ENCODE results near the gene MZT2B. TPM values are rescaled to one million over a fixed set of nuclear protein-coding genes. Genes with fewer than 3 reads are reported as not detected.
"Not testable (repeated sequence)": the region's sequence is repeated elsewhere in the genome, so short reads cannot be mapped to it uniquely, and the experiment has no call there.

Gene MZT2B
- total and polyA plus RNA-seq, 2 donors (not counting 1 experiment from before 2014, with no cell fraction given): 54.0 to 254 TPM

DNA sequence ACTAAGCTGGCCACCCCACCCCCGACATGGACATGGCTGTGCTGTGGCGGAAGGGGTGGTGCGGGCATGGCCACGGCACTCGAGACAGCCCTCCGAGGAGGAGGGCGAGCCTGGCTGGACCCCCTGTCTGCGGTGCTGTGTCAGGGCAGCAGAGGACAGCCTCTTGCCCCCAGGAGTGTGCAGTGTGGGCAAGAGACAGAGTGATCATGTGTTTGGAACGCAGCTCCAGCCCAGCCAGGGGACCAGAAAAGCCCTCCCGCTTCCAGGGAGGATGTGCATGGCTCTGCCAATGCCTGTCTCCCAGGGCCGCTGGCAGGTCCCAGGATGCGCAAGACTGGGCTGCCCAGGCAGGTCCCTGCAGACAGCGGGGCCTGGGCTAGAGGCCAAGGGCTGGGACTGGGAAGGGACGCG lies 43.2 kb upstream of the MZT2B start:
- H3K4me2 ChIP-seq (ENCODE audit: extremely low read depth, insufficient read depth, low read length); H4K20me1 ChIP-seq (ENCODE audit: control insufficient read depth, extremely low read depth, insufficient read depth, low read length); H3K27ac ChIP-seq (ENCODE audit: insufficient read depth, low read length): not testable (repeated sequence)

DNA sequence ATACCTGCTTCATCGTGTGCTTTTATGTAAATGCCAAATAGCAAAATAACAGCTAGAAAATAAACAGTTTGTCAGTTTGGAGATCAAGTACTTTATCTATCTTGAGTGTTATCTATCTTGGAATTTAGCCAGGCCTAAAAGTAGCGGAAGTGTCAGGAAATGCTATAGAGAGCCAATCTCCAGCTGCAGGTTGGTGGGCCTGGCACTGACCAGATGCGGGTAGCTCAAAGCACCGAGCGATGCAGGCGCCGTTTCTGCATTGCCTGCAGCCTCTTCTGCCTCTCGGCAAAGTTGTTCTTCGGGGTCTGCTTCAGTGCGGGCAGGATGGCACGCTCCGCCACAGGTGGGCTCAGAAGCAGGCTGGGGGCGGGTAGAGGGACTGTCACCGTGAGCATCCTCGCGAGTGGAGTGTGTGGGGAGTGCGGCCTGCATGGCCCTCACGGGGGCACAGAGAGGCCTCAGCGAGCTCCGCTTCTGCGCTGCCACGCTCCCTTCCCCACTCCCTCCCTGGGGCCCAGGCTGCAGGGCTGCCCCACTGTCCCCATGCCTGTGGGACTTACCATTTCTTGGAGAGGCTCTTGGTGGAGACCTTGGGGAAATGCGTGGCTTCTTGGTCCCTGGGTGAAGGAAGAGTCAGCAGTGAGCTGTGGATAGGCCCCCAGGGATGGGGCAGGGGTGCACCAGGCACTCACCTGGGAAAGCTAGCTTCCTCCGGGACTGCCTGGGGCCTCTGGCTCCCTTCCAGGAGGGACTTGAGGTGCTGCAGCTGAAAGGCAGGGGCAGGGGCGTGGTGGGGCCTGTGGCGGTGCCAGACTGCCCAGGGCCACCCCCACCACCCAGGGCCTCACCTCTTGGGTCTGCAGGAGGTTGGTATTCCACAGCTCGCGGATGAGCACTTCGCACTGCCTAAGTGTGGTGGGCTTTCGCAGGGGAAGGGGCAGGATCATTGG lies 42.5 kb upstream of the MZT2B start:
- not testable (repeated sequence) for H3K79me2 ChIP-seq (ENCODE audit: control insufficient read depth, insufficient read depth, low read length); H3K4me3 ChIP-seq (replicated peaks in 1 of 4; ENCODE audit: control extremely low read depth in 1 of 4, insufficient read depth in 1 of 4, low read depth in 3 of 4, low read length in 4 of 4); H3K9ac ChIP-seq (ENCODE audit: insufficient read depth, low read length); H3K4me2 ChIP-seq (ENCODE audit: extremely low read depth, insufficient read depth, low read length); H3K27ac ChIP-seq (ENCODE audit: insufficient read depth, low read length); H3K27me3 ChIP-seq (ENCODE audit: control insufficient read depth, insufficient read depth, low read length); DNase-seq (ENCODE audit: low read depth in 2 of 2); H3K4me1 ChIP-seq (ENCODE audit: control insufficient read depth, extremely low read depth, insufficient read depth, low read length); H3K36me3 ChIP-seq (ENCODE audit: control insufficient read depth, insufficient read depth, low read length); H2AFZ ChIP-seq (ENCODE audit: low read length); H3K9me3 ChIP-seq (ENCODE audit: control insufficient read depth, insufficient read depth, low read depth, low read length); H4K20me1 ChIP-seq (ENCODE audit: control insufficient read depth, extremely low read depth, insufficient read depth, low read length)

More for the DNA sequence above, 43.2 kb upstream of the MZT2B start:
- not testable (repeated sequence) for H3K9me3 ChIP-seq (ENCODE audit: control insufficient read depth, insufficient read depth, low read depth, low read length); H3K36me3 ChIP-seq (ENCODE audit: control insufficient read depth, insufficient read depth, low read length); H3K27me3 ChIP-seq (ENCODE audit: control insufficient read depth, insufficient read depth, low read length); H3K9ac ChIP-seq (ENCODE audit: insufficient read depth, low read length); H3K4me3 ChIP-seq (replicated peaks in 1 of 4; ENCODE audit: control extremely low read depth in 1 of 4, insufficient read depth in 1 of 4, low read depth in 3 of 4, low read length in 4 of 4); H2AFZ ChIP-seq (ENCODE audit: low read length); DNase-seq (ENCODE audit: low read depth in 2 of 2); H3K4me1 ChIP-seq (ENCODE audit: control insufficient read depth, extremely low read depth, insufficient read depth, low read length); H3K79me2 ChIP-seq (ENCODE audit: control insufficient read depth, insufficient read depth, low read length)

DNA sequence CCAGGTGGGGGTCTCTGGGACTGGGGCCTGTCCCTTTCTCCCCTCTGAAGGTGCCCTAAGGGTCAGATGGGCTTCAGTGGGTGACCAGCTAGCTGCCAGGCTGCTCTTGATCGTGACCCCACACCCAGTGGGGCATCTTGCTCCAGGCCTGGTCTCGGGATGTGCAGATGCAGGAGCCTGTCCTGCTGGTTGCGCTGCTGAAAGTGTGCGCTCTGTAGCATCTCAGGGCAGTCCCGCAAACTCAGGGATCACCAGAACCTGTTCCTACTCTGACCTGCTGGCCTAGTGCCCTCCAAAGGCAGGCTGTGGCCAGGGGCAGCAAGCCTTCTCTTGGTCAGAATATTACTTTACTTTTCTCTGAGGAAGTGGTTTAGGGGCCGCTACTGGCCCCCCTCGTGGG lies 41.5 kb upstream of the MZT2B start:
- not testable (repeated sequence) for H3K9me3 ChIP-seq (ENCODE audit: control insufficient read depth, insufficient read depth, low read depth, low read length); H3K4me1 ChIP-seq (ENCODE audit: control insufficient read depth, extremely low read depth, insufficient read depth, low read length); H2AFZ ChIP-seq (ENCODE audit: low read length); H3K79me2 ChIP-seq (ENCODE audit: control insufficient read depth, insufficient read depth, low read length); H3K27me3 ChIP-seq (ENCODE audit: control insufficient read depth, insufficient read depth, low read length); H3K9ac ChIP-seq (ENCODE audit: insufficient read depth, low read length); H3K4me3 ChIP-seq (replicated peaks in 1 of 4; ENCODE audit: control extremely low read depth in 1 of 4, insufficient read depth in 1 of 4, low read depth in 3 of 4, low read length in 4 of 4); DNase-seq (ENCODE audit: low read depth in 2 of 2); H3K27ac ChIP-seq (ENCODE audit: insufficient read depth, low read length); H4K20me1 ChIP-seq (ENCODE audit: control insufficient read depth, extremely low read depth, insufficient read depth, low read length); H3K4me2 ChIP-seq (ENCODE audit: extremely low read depth, insufficient read depth, low read length); H3K36me3 ChIP-seq (ENCODE audit: control insufficient read depth, insufficient read depth, low read length)

DNA sequence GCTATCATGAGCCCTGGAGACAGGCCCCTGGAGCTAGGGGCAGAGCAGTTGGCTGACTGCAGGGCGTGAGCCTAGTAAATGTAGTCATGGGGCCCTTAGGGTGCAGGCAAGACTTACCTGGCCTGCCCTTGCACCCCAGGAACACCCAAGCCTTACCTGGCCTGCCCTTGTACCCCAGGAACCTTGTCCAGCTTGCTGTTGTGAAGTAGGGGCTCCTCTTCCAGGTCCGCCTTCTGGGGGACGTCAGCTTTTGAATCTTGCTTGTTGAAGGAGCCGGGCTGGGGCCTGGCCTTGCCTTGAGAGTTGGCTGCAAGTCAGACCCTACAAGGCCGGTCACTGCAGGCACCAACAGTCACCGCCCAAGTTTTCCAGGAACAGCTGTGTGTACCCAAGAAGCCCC lies 41.1 kb upstream of the MZT2B start:
- H2AFZ ChIP-seq (ENCODE audit: low read length); H3K4me2 ChIP-seq (ENCODE audit: extremely low read depth, insufficient read depth, low read length); H3K9ac ChIP-seq (ENCODE audit: insufficient read depth, low read length); H3K36me3 ChIP-seq (ENCODE audit: control insufficient read depth, insufficient read depth, low read length); H3K79me2 ChIP-seq (ENCODE audit: control insufficient read depth, insufficient read depth, low read length); H4K20me1 ChIP-seq (ENCODE audit: control insufficient read depth, extremely low read depth, insufficient read depth, low read length); H3K9me3 ChIP-seq (ENCODE audit: control insufficient read depth, insufficient read depth, low read depth, low read length); H3K27me3 ChIP-seq (ENCODE audit: control insufficient read depth, insufficient read depth, low read length); H3K4me1 ChIP-seq (ENCODE audit: control insufficient read depth, extremely low read depth, insufficient read depth, low read length); H3K27ac ChIP-seq (ENCODE audit: insufficient read depth, low read length); H3K4me3 ChIP-seq (replicated peaks in 1 of 4; ENCODE audit: control extremely low read depth in 1 of 4, insufficient read depth in 1 of 4, low read depth in 3 of 4, low read length in 4 of 4); DNase-seq (ENCODE audit: low read depth in 2 of 2): not testable (repeated sequence)

DNA sequence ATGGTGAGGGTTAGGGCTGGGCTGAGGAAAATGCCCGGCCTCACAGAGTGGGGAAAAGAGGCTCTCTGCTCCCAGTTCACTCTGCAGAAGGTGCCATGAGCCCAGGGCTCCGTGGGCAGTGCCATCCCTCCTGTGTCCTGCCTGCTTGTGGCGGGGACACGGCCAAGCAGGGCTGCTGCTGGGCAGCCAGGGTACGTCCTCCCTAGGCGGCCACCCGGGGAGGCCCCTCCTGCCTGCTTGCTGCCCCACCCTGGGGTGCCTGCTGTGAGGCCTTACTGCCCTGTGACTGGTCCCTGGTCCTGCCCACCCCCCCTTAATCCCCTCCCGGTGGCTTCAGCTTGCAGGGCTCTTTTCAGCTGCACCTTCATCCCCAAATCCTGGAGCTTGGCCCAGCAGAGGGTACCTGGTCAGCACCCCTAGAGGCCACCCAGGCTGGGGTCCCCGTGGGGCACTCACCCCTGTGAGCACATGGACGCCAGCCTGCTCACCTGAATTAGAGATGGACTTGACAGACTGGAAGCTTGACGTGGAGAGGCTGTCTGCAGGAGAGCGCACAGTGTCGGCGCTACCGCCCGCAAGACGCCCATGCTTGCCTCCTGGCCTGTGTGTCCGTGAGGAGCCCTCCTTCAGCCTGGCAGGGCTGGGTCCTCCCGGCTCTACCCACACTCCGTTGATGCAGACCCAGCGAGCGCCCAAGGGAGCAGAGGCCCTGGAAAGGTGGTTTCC lies 40.3 kb upstream of the MZT2B start:
- not testable (repeated sequence) for H3K4me1 ChIP-seq (ENCODE audit: control insufficient read depth, extremely low read depth, insufficient read depth, low read length); H2AFZ ChIP-seq (ENCODE audit: low read length); H3K36me3 ChIP-seq (ENCODE audit: control insufficient read depth, insufficient read depth, low read length); H3K27ac ChIP-seq (ENCODE audit: insufficient read depth, low read length); H3K9ac ChIP-seq (ENCODE audit: insufficient read depth, low read length); H3K9me3 ChIP-seq (ENCODE audit: control insufficient read depth, insufficient read depth, low read depth, low read length); DNase-seq (ENCODE audit: low read depth in 2 of 2); H3K4me3 ChIP-seq (replicated peaks in 1 of 4; ENCODE audit: control extremely low read depth in 1 of 4, insufficient read depth in 1 of 4, low read depth in 3 of 4, low read length in 4 of 4); H3K4me2 ChIP-seq (ENCODE audit: extremely low read depth, insufficient read depth, low read length); H4K20me1 ChIP-seq (ENCODE audit: control insufficient read depth, extremely low read depth, insufficient read depth, low read length); H3K79me2 ChIP-seq (ENCODE audit: control insufficient read depth, insufficient read depth, low read length); H3K27me3 ChIP-seq (ENCODE audit: control insufficient read depth, insufficient read depth, low read length)

DNA sequence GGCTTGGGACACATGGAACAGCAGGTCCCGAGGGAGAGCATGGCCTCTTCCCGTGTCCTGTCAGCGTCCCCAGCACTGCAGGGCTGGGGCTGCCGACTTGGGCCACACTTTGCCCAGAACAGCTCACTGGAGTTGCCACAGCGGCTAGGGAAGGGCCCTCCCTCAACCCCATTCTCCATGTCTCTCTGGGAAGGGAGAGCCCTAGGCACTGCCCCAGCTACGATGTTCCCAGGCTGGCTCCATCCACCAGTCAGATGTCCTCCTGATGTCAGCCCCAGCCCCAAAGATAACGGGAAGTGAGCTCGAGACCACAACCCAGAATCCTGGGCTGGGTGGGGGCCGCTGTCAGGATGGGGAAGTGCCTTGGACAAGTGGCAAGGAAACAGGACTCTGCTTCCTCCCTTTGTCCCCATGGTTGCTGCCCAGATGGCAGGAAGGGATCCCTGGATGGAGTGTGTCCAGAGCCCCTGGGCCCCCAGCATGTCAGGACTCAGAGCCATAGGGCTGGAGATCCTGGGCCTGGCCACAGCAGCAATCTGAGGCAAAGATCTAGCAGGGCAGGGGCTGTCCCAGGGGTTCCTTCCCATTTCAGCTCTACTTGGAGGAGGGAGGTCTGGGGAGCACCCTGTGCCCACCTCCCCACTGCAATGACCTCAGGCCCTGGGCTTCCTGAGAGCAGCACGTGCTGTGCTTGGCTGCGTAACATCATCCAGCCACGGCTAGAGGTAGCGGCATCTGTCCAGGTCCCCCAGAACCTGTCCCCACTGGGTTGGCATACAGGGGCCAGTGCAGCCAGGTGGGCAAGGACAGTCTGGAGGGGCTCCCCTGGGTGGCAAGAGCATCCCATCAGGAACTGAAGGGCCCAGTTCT lies 39.4 kb upstream of the MZT2B start:
- H4K20me1 ChIP-seq (ENCODE audit: control insufficient read depth, extremely low read depth, insufficient read depth, low read length); H2AFZ ChIP-seq (ENCODE audit: low read length); DNase-seq (ENCODE audit: low read depth in 2 of 2); H3K27me3 ChIP-seq (ENCODE audit: control insufficient read depth, insufficient read depth, low read length); H3K36me3 ChIP-seq (ENCODE audit: control insufficient read depth, insufficient read depth, low read length); H3K9me3 ChIP-seq (ENCODE audit: control insufficient read depth, insufficient read depth, low read depth, low read length); H3K27ac ChIP-seq (ENCODE audit: insufficient read depth, low read length); H3K79me2 ChIP-seq (ENCODE audit: control insufficient read depth, insufficient read depth, low read length); H3K9ac ChIP-seq (ENCODE audit: insufficient read depth, low read length); H3K4me3 ChIP-seq (replicated peaks in 1 of 4; ENCODE audit: control extremely low read depth in 1 of 4, insufficient read depth in 1 of 4, low read depth in 3 of 4, low read length in 4 of 4); H3K4me1 ChIP-seq (ENCODE audit: control insufficient read depth, extremely low read depth, insufficient read depth, low read length); H3K4me2 ChIP-seq (ENCODE audit: extremely low read depth, insufficient read depth, low read length): not testable (repeated sequence)

All from fibroblast of lung (primary cell).